Measurements from ENCODE around the gene SNAP23. TPM values are rescaled to one million over a fixed set of nuclear protein-coding genes. Genes with fewer than 3 reads are reported as not detected.

Gene SNAP23
- total RNA-seq = 10 to 100 TPM; 43.1 to 46.8 TPM

DNA sequence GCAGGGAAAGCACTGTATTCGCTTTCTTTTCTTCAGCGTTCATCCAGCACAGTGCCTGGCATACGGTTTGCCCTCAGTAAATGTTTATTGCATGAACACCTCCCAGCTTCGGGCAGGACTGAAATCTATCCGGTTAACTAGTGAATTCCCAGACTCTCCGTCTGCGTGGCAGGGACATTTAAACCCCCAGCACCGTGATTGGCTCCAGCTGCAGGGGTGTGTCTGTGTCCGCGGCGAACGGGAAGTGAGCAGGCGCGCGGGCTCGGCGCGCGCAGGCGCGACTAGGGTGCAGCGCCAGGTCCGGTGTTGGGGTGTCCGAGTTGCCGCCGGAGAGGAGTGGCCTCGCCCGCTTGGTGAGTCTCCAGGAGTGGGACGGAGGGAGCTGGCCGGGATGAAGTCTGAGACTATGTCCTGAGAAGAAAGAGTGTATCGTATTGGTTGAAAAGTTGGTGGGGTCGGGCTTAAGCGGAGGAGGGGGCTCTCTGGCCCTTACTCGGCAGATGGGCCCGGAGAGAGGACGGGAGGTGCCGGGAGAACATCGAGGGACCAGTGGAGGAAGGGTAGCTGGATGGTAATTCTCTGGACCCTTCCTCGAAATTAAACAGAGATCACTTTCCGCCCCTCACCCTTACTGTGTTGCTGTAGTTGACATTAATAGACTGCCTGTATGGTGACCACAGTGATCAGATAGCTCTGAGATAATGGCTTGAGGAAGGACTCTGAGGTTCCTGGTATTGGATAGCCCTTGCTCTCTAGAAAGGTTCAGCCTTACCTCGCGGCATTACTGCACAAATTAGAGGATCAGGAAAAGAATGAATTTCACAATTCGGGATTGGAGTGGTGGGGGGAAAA, at the start of gene SNAP23:
SNAP23 (plus strand) TSS at position 274 of the 852 bp plus-strand sequence. CDS start 16,213 bp downstream, outside the sequence.
- H3K4me3 Mint-ChIP-seq = peak within 1 kb of the TSS; percentile 95
- no peaks in the 10 kb centered on the region for H3K9me3 Mint-ChIP-seq
- intact Hi-C loops (cut with micrococcal nuclease) = loop anchor here (10.0 kb wide), 1 partner anchor 429 kb away; the partner anchor contains the start of gene TTBK2
- peak; percentile 91 for DNase-seq
- no peaks in the 10 kb centered on the region for H3K27me3 Mint-ChIP-seq
- ChIA-PET POLR2A (interaction anchor here (0.6 to 2.6 kb wide), 3 partner anchors 53 to 224 kb away, joined by 3 to 10 read pairs (median 3); partner anchors contain the start of genes GANC, HAUS2, LRRC57 and TMEM87A), CTCF (interaction anchor here (0.7 to 1.6 kb wide), 4 partner anchors 9 to 1931 kb away, joined by 3 to 5 read pairs (median 3); partner anchors contain the start of gene CCDC32)
- H3K27ac Mint-ChIP-seq = peak within 1 kb of the TSS; percentile 88
- H3K4me1 Mint-ChIP-seq (ENCODE audit: low read depth) = peaks cover 67% of the 10 kb centered on the region
- peaks cover 4% of the 10 kb centered on the region for H3K36me3 Mint-ChIP-seq

- H3K27ac Mint-ChIP-seq = no peak overlapping the region
- H3K9me3 Mint-ChIP-seq = no peaks in the 10 kb centered on the region
- ChIA-PET CTCF (no interaction called here), POLR2A (no interaction called here)
- no peak for DNase-seq
- H3K36me3 Mint-ChIP-seq = peaks cover 39% of the 10 kb centered on the region
- no peak overlapping the region for H3K4me3 Mint-ChIP-seq
- no peaks in the 10 kb centered on the region for H3K27me3 Mint-ChIP-seq
- H3K4me1 Mint-ChIP-seq (ENCODE audit: low read depth) = peaks cover 2% of the 10 kb centered on the region
- intact Hi-C loops (cut with micrococcal nuclease) = no loop called here
Measured at GRCh38 chr15:42447599-42447998, 47.8 kb upstream of the SNAP23 start.

- peaks cover 2% of the 10 kb centered on the region for H3K4me1 Mint-ChIP-seq (ENCODE audit: low read depth)
- POLR2A ChIA-PET = no interaction called here
- no peak overlapping the region for H3K4me3 Mint-ChIP-seq
- no peaks in the 10 kb centered on the region for H3K27me3 Mint-ChIP-seq
- peaks cover 39% of the 10 kb centered on the region for H3K36me3 Mint-ChIP-seq
- H3K27ac Mint-ChIP-seq = no peak overlapping the region
- no peaks in the 10 kb centered on the region for H3K9me3 Mint-ChIP-seq
- DNase-seq = no peak
- CTCF ChIA-PET = no interaction called here
- intact Hi-C loops (cut with micrococcal nuclease) = no loop called here
Measured at GRCh38 chr15:42448281-42448680, 47.2 kb upstream of the SNAP23 start.

DNA sequence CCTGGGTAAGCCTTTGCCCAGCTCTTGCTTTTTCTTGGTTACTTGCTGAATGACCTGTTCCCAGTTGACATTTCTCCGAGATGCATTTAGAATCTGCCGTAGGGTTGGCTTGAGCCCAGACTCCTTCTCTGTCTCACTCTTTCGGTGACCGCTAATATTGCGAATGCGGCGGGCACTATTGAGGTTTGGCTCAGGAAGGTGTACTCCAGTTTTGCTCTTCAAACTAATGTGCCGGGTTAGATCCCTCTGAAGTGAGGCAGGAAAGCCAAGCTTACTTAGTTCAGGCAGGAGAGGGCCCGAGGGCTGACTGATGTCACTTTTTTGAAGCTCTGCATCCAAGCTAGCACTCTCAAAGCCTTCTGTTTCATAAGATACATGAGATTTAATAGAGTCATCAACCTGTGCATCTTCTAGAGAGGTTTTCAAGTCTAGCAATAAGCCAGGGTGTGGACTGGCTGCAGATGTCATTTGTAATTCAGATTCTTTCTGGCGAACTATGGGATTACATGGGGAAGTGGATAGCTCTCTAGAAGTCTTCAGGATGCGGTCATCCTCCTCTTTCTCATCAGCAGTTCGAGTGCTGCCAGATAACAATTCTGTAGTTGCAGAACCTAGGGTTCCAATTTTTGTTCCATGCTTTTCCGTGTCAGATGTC, 45.5 kb upstream of the SNAP23 start:
- no peaks in the 10 kb centered on the region for H3K27me3 Mint-ChIP-seq
- CTCF ChIA-PET = no interaction called here
- H3K9me3 Mint-ChIP-seq = no peaks in the 10 kb centered on the region
- H3K4me1 Mint-ChIP-seq (ENCODE audit: low read depth) = peaks cover 2% of the 10 kb centered on the region
- POLR2A ChIA-PET = no interaction called here
- no peak overlapping the region for H3K27ac Mint-ChIP-seq
- no peak for DNase-seq
- intact Hi-C loops (cut with micrococcal nuclease) = no loop called here
- no peak overlapping the region for H3K4me3 Mint-ChIP-seq
- peaks cover 33% of the 10 kb centered on the region for H3K36me3 Mint-ChIP-seq

- Mint-ChIP-seq H3K36me3 (peaks cover 29% of the 10 kb centered on the region), H3K27ac (no peak overlapping the region), H3K4me1 (ENCODE audit: low read depth) (peaks cover 2% of the 10 kb centered on the region), H3K27me3 (no peaks in the 10 kb centered on the region), H3K9me3 (no peaks in the 10 kb centered on the region), H3K4me3 (no peak overlapping the region)
- DNase-seq = no peak
- ChIA-PET POLR2A (no interaction called here), CTCF (no interaction called here)
- intact Hi-C loops (cut with micrococcal nuclease) = no loop called here
Measured at GRCh38 chr15:42450425-42450790, 45.0 kb upstream of the SNAP23 start.

- CTCF ChIA-PET = no interaction called here
Measured at GRCh38 chr15:42453826-42454225, 41.6 kb upstream of the SNAP23 start.

DNA sequence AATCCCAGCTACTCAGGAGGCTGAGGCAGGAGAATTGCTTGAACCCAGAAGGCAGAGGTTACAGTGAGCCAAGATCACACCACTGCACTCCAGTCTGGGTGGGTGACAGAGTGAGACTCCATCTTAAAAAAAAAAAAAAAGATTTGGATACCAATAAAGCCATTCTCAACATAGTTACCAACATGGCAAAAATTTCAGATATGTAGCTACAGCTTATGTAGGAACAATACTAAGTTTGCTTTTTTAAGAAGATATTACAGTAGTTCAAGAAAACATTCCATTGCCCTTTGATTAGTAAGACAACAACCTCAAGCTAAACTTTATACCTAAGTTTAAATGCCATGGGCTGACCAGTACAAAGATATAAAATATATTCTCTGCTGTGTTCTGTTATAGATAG, 38.9 kb upstream of the SNAP23 start:
- Mint-ChIP-seq H3K9me3 (no peaks in the 10 kb centered on the region), H3K4me1 (ENCODE audit: low read depth) (peaks cover 5% of the 10 kb centered on the region), H3K27me3 (no peaks in the 10 kb centered on the region), H3K36me3 (peaks cover 3% of the 10 kb centered on the region), H3K4me3 (no peak overlapping the region), H3K27ac (no peak overlapping the region)
- ChIA-PET POLR2A (no interaction called here), CTCF (interaction anchor here (0.7 to 1.2 kb wide), 3 partner anchors 16 to 915 kb away, joined by 3 to 4 read pairs (median 4); partner anchors contain the start of genes GANC, TMEM87A, TUBGCP4 and ZSCAN29)
- DNase-seq = no peak
- intact Hi-C loops (cut with micrococcal nuclease) = no loop called here

More at GRCh38 chr15:42453826-42454225, 41.6 kb upstream of the SNAP23 start:
- no peak overlapping the region for H3K4me3 Mint-ChIP-seq
- POLR2A ChIA-PET = no interaction called here
- no peaks in the 10 kb centered on the region for H3K9me3 Mint-ChIP-seq
- H3K36me3 Mint-ChIP-seq = peaks cover 21% of the 10 kb centered on the region
- intact Hi-C loops (cut with micrococcal nuclease) = no loop called here
- DNase-seq = no peak
- H3K4me1 Mint-ChIP-seq (ENCODE audit: low read depth) = peaks cover 7% of the 10 kb centered on the region
- no peak overlapping the region for H3K27ac Mint-ChIP-seq
- H3K27me3 Mint-ChIP-seq = no peaks in the 10 kb centered on the region

DNA sequence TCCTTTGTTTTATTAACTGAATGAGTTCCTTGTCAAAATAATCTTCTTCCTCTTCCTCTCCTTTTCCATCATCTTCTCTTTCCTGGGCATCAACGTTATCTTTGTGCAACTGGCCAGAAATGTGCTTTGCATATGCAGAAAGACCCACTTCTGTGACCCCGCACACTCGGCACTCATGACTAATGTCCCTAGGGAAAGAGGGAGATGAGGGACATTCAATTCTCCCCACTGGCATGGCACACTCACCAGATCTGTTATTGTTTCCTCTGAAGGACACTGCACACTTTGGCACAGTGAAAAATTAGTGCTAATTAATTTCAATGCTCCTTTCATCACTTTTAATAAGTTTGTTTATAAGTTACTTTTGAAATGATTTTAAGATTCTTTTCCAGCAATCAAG, 38.5 kb upstream of the SNAP23 start:
- Mint-ChIP-seq H3K4me3 (no peak overlapping the region), H3K36me3 (no peaks in the 10 kb centered on the region), H3K4me1 (ENCODE audit: low read depth) (peaks cover 5% of the 10 kb centered on the region), H3K27me3 (no peaks in the 10 kb centered on the region), H3K27ac (no peak overlapping the region), H3K9me3 (no peaks in the 10 kb centered on the region)
- intact Hi-C loops (cut with micrococcal nuclease) = no loop called here
- ChIA-PET POLR2A (no interaction called here), CTCF (interaction anchor here (0.7 to 1.2 kb wide), 3 partner anchors 15 to 914 kb away, joined by 3 to 4 read pairs (median 4); partner anchors contain the start of genes GANC, TMEM87A, TUBGCP4 and ZSCAN29)
- no peak for DNase-seq

DNA sequence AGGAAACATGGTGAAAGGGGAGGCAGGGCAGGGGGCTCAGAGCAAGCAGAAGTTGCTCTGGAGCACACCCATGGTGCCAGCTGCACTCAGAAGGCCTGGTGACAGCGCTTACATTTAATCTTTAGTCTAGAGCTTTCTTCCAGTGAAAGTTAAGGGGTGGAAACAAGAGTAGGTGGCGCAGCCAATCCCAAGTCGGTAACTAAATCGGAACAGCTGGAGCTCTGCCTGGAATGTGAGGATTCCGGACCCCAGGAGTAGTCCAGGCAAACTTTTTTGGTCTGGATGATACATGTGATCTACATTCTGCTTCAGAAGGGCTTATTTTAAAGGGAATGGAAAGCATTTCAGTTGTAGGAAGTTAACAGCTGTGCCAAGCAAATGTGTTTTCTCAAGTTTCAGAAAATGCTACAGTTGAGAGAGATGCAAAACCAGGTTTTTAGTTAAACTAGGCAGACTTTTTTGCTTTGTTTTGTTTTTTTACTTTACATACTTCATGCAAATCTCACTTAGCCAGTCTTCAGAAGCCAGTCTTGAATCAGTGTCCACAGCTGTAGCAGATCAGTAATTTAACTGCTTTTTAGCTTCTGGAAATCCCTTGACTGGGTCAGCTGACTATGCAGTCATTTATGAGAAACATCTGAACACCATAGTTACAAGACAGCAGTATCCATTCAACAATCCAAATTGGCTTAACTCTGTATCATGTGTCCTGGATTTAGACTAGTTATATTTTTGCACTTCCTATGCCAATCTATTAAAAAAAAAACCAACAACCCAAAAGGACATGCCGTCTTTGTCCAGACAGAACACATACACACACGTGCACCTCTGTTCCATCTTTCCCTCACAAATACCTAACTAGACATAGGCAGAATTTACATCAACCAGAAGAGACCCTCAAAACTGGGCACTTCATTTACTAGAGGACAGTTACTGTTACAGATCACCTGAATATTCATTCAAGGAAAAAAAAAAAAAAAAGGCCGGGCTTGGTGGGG, 37.7 kb upstream of the SNAP23 start:
- CTCF ChIA-PET = no interaction called here
- POLR2A ChIA-PET = interaction anchor here (0.6 to 0.7 kb wide), 2 partner anchors 91 to 123 kb away, joined by 3 read pairs; no protein-coding TSS in a partner anchor
- Mint-ChIP-seq H3K4me1 (ENCODE audit: low read depth) (peaks cover 5% of the 10 kb centered on the region), H3K27me3 (no peaks in the 10 kb centered on the region), H3K4me3 (no peak overlapping the region), H3K36me3 (no peaks in the 10 kb centered on the region), H3K27ac (no peak overlapping the region), H3K9me3 (no peaks in the 10 kb centered on the region)
- intact Hi-C loops (cut with micrococcal nuclease) = no loop called here
- no peak for DNase-seq

DNA sequence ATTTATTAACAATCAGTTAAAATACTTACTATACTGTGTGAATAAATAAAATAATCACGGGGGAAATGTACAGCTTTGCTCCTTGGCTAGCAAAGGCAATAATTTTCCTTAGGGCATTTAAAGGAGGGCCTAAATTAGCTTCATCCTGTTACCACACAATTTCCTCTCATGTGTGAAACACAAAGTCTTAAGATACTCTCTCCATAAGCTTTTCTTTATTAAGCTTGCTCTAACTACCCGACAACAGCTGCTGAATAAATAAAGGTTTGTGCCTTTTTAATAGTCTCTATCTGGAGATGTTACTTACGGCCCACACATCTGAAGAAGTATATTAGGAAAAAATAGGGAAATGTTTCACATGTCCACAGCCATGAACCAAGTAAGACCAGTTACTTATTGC, 34.2 kb upstream of the SNAP23 start:
- H3K4me3 Mint-ChIP-seq = no peak overlapping the region
- CTCF ChIA-PET = interaction anchor here (1.0 kb wide), 1 partner anchor 34 kb away, joined by 3 read pairs; the partner anchor contains the start of gene SNAP23
- H3K27me3 Mint-ChIP-seq = no peaks in the 10 kb centered on the region
- no peaks in the 10 kb centered on the region for H3K9me3 Mint-ChIP-seq
- no peak overlapping the region for H3K27ac Mint-ChIP-seq
- peaks cover 5% of the 10 kb centered on the region for H3K4me1 Mint-ChIP-seq (ENCODE audit: low read depth)
- peaks cover 8% of the 10 kb centered on the region for H3K36me3 Mint-ChIP-seq
- POLR2A ChIA-PET = interaction anchor here (0.6 kb wide), 1 partner anchor 148 kb away, joined by 5 read pairs; no protein-coding TSS in a partner anchor
- intact Hi-C loops (cut with micrococcal nuclease) = no loop called here
- no peak for DNase-seq

GRCh38 chr15:42465520-42466259, 29.7 kb upstream of the SNAP23 start:
- POLR2A ChIA-PET = no interaction called here
- Mint-ChIP-seq H3K27me3 (no peaks in the 10 kb centered on the region), H3K27ac (no peak overlapping the region), H3K4me1 (ENCODE audit: low read depth) (no peaks in the 10 kb centered on the region), H3K36me3 (peaks cover 11% of the 10 kb centered on the region), H3K4me3 (no peak overlapping the region), H3K9me3 (no peaks in the 10 kb centered on the region)
- CTCF ChIA-PET = no interaction called here
- DNase-seq = no peak
- intact Hi-C loops (cut with micrococcal nuclease) = no loop called here

Measured in activated CD4-positive, alpha-beta memory T cell treated with anti-CD3 and anti-CD28 coated beads for 36 hours (primary cell).